Pancreas (tissue), 10 donors: ENCODE data around the gene TSEN2. TPM values are rescaled to one million over a fixed set of nuclear protein-coding genes. Genes with fewer than 3 reads are reported as not detected.
"Not testable (repeated sequence)": the region's sequence is repeated elsewhere in the genome, so short reads cannot be mapped to it uniquely, and the experiment has no call there.

Experiments used
- ATAC-seq, 4 donors: fragments of 200-7000 bp; cut with Tn5 transposase; one replicate each; pipeline versions ENCODE4 v1.8.0 to v1.9.1; 2020; ENCODE audit warnings: mild to moderate bottlenecking in 4 of 4, moderate library complexity in 4 of 4
- DNase-seq, 6 donors: peaks; one replicate each; pipeline ENCODE4 v3.0.0-alpha.2; 2020
- FAIRE-seq: peaks from 2 replicates; lab custom pipeline; 2012; peaks lifted over from hg19 to GRCh38; lab: Jason Lieb, UNC
- H3K27ac ChIP-seq, 4 donors: fragments of 200-600 bp; sonication (generic); 1 replicate in 3 of 4; 2 replicates in 1 of 4; pipeline versions ENCODE4 v1.5.0 to v1.8.0; 2020
- H3K27me3 ChIP-seq, 4 donors: fragments of 200-600 bp; one replicate each; pipeline ENCODE4 v1.8.0; 2021
- H3K36me3 ChIP-seq, 3 donors: fragments of 200-600 bp; sonication (generic) in 1 of 3; one replicate each; pipeline versions ENCODE4 v1.5.0 to v1.8.0; 2020 to 2021
- H3K4me1 ChIP-seq, 3 donors: fragments of 200-600 bp; one replicate each; pipeline ENCODE4 v1.8.0; 2021
- H3K4me3 ChIP-seq, 4 donors: fragments of 200-600 bp; sonication (generic) in 2 of 4; one replicate each; pipeline versions ENCODE4 v1.5.0 to v1.8.0; 2020 to 2021
- H3K9me3 ChIP-seq, 4 donors: fragments of 200-600 bp; one replicate each; pipeline ENCODE4 v1.8.0; 2021
- WGBS, 2 donors: extraction: QIAGEN DNeasy Blood & Tissue Kit; methylation state at CpG; one replicate each; pipeline ENCODE4 v1.1.7; 2013; 5-methylcytosine and 5-hydroxymethylcytosine counted together
- intact Hi-C, 3 donors: fragments of 100-400 bp; cut with DNase I; formaldehyde crosslinking; loops; one replicate each; pipeline versions ENCODE4 v1.11.1 to v1.14.2; 2022
- polyA plus RNA-seq, 2 donors: library from polyadenylated mRNA; stranded (reverse); fragments of 200-250 nt; gene quantifications; one replicate each; pipeline ENCODE4 v1.2.3, GENCODE V29; 2013
- total RNA-seq, 6 donors: library from RNA; stranded (reverse); fragmentation: NEBNext Ultra II Directional in 4 of 6; extraction: Animal tissue kit (Norgen Biotek cat#: 25700) in 4 of 6; gene quantifications; one replicate each; pipeline versions ENCODE4 v1.2.1 to v1.2.4, GENCODE V29; 2021 to 2023
- TF ChIP-seq, protein P1 (sequence below), 4 donors: fragments of 200-600 bp; sonication (generic) in 3 of 4; IDR thresholded peaks; one replicate each; pipeline versions ENCODE4 v1.5.0 to v1.8.0; 2021; ENCODE audit warnings: antibody characterized with exemption in 4 of 4
- donor health status: healthy with polysubstance abuse.
- donor health status: DM: no; HTN: no; CAD: no; lungs with moderate emphysema.
- donor health status: DM: no; HTN: no; CAD: no.
- donor health status: control.
- donor health status: control.
- donor health status: Bipolar disorder and iron deficiency.
- donor health status: DM: yes; HTN: yes; CAD: no.
- donor health status: DM: no; HTN: no; CAD: no.
- donor health status: DM: no; HTN: no; CAD: no.
- donor health status: DM: yes; HTN: yes; CAD: no.

TSEN2 gene
- total and polyA plus RNA-seq, 8 donors = 8.7 to 17.0 (median 10.9) TPM

DNA sequence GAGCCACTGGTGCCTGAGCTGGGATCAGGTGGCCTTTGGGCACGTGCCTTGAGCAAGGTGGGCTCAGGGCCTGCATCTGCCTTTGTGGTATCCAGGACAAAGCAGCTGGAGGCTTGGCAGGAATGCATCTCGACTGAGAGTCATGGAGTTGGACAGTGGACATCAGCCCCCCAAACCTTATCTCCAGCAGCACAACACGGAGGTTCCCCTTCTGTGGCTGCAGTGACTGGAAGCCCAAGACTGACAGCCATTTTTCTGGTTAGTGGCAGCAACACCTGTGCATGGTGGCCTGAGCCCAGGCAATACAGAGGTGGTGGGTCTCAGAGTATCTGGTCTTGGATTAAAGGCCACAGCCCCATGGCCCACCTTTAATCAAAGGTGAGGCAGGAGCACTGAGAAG lies 27.8 kb upstream of the TSEN2 start:
- FAIRE-seq = no peak
- TF ChIP-seq, protein P1, sequence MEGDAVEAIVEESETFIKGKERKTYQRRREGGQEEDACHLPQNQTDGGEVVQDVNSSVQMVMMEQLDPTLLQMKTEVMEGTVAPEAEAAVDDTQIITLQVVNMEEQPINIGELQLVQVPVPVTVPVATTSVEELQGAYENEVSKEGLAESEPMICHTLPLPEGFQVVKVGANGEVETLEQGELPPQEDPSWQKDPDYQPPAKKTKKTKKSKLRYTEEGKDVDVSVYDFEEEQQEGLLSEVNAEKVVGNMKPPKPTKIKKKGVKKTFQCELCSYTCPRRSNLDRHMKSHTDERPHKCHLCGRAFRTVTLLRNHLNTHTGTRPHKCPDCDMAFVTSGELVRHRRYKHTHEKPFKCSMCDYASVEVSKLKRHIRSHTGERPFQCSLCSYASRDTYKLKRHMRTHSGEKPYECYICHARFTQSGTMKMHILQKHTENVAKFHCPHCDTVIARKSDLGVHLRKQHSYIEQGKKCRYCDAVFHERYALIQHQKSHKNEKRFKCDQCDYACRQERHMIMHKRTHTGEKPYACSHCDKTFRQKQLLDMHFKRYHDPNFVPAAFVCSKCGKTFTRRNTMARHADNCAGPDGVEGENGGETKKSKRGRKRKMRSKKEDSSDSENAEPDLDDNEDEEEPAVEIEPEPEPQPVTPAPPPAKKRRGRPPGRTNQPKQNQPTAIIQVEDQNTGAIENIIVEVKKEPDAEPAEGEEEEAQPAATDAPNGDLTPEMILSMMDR (IDR thresholded peaks at IDR 0.05) = no peak
- intact Hi-C loops = no loop called here
- Histone ChIP-seq H3K27ac (no peak overlapping the region), H3K36me3 (no peaks in the 10 kb centered on the region), H3K4me3 (no peak overlapping the region), H3K9me3 (no peaks in the 10 kb centered on the region), H3K4me1 (no peaks in the 10 kb centered on the region), H3K27me3 (no peaks in the 10 kb centered on the region)
- DNase-seq = no peak
- no peak for ATAC-seq
- WGBS, 2 donors = 75 to 89% methylated on average over 3 of the region's 3 CpGs

DNA sequence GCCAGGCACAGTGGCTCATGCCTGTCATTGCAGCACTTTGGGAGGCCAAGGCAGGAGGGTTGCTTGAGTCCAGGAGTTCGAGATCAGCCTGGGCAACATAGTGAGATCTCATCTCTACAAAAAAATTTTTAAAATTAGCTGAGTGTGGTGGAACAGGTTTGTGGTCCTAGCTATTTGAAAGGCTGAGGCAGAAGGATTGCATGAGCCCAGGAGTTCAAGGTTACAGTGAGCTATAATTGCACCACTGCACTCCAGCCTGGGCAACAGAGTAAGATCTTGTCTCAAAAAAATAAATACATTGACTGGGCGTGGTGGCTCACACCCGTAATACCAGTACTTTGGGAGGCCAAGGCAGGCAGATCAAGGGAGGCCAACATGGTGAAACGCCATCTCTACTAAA lies 26.9 kb upstream of the TSEN2 start:
- H3K4me3 ChIP-seq, H3K27ac ChIP-seq, ATAC-seq, H3K36me3 ChIP-seq, H3K9me3 ChIP-seq, FAIRE-seq, H3K4me1 ChIP-seq, DNase-seq, intact Hi-C loops, H3K27me3 ChIP-seq: not testable (repeated sequence)
- 84 to 92% methylated on average over 4 of the region's 4 CpGs for WGBS, 2 donors

- no peak for FAIRE-seq
- WGBS, 2 donors = 60 to 63% methylated on average over 8 of the region's 8 CpGs
- Histone ChIP-seq H3K9me3 (no peaks in the 10 kb centered on the region), H3K36me3 (no peaks in the 10 kb centered on the region), H3K27ac (no peak overlapping the region), H3K4me1 (no peaks in the 10 kb centered on the region), H3K27me3 (no peaks in the 10 kb centered on the region), H3K4me3 (no peak overlapping the region)
- TF ChIP-seq, protein P1 (IDR thresholded peaks at IDR 0.05) = no peak
- peak in 1 of 4 donors; percentile 45 for ATAC-seq
- intact Hi-C loops = no loop called here
- DNase-seq = peak in 1 of 6 donors; percentile 17
Measured at GRCh38 chr3:12458901-12459300, 25.4 kb upstream of the TSEN2 start.

GRCh38 chr3:12460127-12460526 lies 24.2 kb upstream of the TSEN2 start:
- TF ChIP-seq, protein P1 (IDR thresholded peaks at IDR 0.05) = no peak
- no peak for FAIRE-seq
- ATAC-seq = no peak
- Histone ChIP-seq H3K36me3 (no peaks in the 10 kb centered on the region), H3K27ac (no peak overlapping the region), H3K9me3 (no peaks in the 10 kb centered on the region), H3K27me3 (no peaks in the 10 kb centered on the region), H3K4me3 (no peak overlapping the region), H3K4me1 (no peaks in the 10 kb centered on the region)
- intact Hi-C loops = no loop called here
- WGBS, 2 donors = 68 to 81% methylated on average over 3 of the region's 3 CpGs
- DNase-seq = no peak

- intact Hi-C loops = no loop called here
- no peak for DNase-seq
- no peak for ATAC-seq
- Histone ChIP-seq H3K9me3 (no peaks in the 10 kb centered on the region), H3K27me3 (no peaks in the 10 kb centered on the region), H3K4me3 (no peak overlapping the region), H3K36me3 (no peaks in the 10 kb centered on the region), H3K4me1 (no peaks in the 10 kb centered on the region), H3K27ac (no peak overlapping the region)
- TF ChIP-seq, protein P1 (IDR thresholded peaks at IDR 0.05) = no peak
- WGBS, 2 donors = 84 to 91% methylated on average over 7 of the region's 7 CpGs
- no peak for FAIRE-seq
Measured at GRCh38 chr3:12461097-12461649, 23.1 kb upstream of the TSEN2 start.
